Skeletal muscle satellite cell (primary cell): ENCODE results near the gene IQCN.

Source experiments
- H3K27me3 ChIP-seq: 2 replicates; pipeline ENCODE4 v1.7.0; 2013; ENCODE audit warnings: low read length; ENCODE audit not compliant: control insufficient read depth, insufficient read depth
- H3K36me3 ChIP-seq: 2 replicates; pipeline ENCODE4 v1.7.0; 2013; ENCODE audit warnings: mild to moderate bottlenecking, control low read depth, low read length; ENCODE audit not compliant: insufficient read depth
- H3K4me1 ChIP-seq: 2 replicates; pipeline ENCODE4 v1.7.0; 2013; ENCODE audit warnings: low read length; ENCODE audit not compliant: control insufficient read depth, insufficient read depth
- H3K4me2 ChIP-seq: 2 replicates; pipeline ENCODE4 v1.7.0; 2013; ENCODE audit warnings: mild to moderate bottlenecking, low read length
- H3K4me3 ChIP-seq: 2 replicates; pipeline ENCODE4 v1.7.0; 2013; ENCODE audit warnings: low read length
- H3K9ac ChIP-seq: 2 replicates; pipeline ENCODE4 v1.7.0; 2013; ENCODE audit warnings: mild to moderate bottlenecking, low read depth, low read length, moderate library complexity
- H3K9me3 ChIP-seq: replicated peaks from 2 replicates; pipeline ENCODE4 v1.7.0; 2013; ENCODE audit warnings: mild to moderate bottlenecking, control low read depth, low read length

IQCN gene

GRCh38 chr19:18257503-18258470, 16.5 kb downstream of the IQCN start:
- Histone ChIP-seq H3K27me3 (peaks cover 57% of the 10 kb centered on the region), H3K36me3 (no peaks in the 10 kb centered on the region), H3K4me3 (no peak overlapping the region), H3K4me2 (no peak overlapping the region), H3K9me3 (no peaks in the 10 kb centered on the region), H3K4me1 (no peaks in the 10 kb centered on the region), H3K9ac (no peak overlapping the region)

GRCh38 chr19:18254546-18255503, 19.4 kb downstream of the IQCN start:
- no peaks in the 10 kb centered on the region for H3K36me3 ChIP-seq
- H3K9ac ChIP-seq = no peak overlapping the region
- H3K4me1 ChIP-seq = no peaks in the 10 kb centered on the region
- peaks cover 60% of the 10 kb centered on the region for H3K27me3 ChIP-seq
- H3K4me2 ChIP-seq = no peak overlapping the region
- H3K4me3 ChIP-seq = no peak overlapping the region
- no peaks in the 10 kb centered on the region for H3K9me3 ChIP-seq

- Histone ChIP-seq H3K4me2 (no peak overlapping the region), H3K9ac (no peak overlapping the region), H3K36me3 (no peaks in the 10 kb centered on the region), H3K9me3 (no peaks in the 10 kb centered on the region), H3K4me3 (no peak overlapping the region), H3K4me1 (no peaks in the 10 kb centered on the region), H3K27me3 (peaks cover 54% of the 10 kb centered on the region)
These were observed 20.5 kb downstream of the IQCN start for GRCh38 chr19:18253716-18254115.

GRCh38 chr19:18253130-18253529, 21.1 kb downstream of the IQCN start:
- no peak overlapping the region for H3K4me3 ChIP-seq
- H3K4me1 ChIP-seq = no peaks in the 10 kb centered on the region
- H3K9me3 ChIP-seq = no peaks in the 10 kb centered on the region
- no peaks in the 10 kb centered on the region for H3K36me3 ChIP-seq
- H3K4me2 ChIP-seq = no peak overlapping the region
- H3K27me3 ChIP-seq = peaks cover 48% of the 10 kb centered on the region
- no peak overlapping the region for H3K9ac ChIP-seq

- H3K27me3 ChIP-seq = peaks cover 41% of the 10 kb centered on the region
- no peaks in the 10 kb centered on the region for H3K4me1 ChIP-seq
- H3K36me3 ChIP-seq = no peaks in the 10 kb centered on the region
- H3K9ac ChIP-seq = no peak overlapping the region
- H3K4me3 ChIP-seq = no peak overlapping the region
- no peaks in the 10 kb centered on the region for H3K9me3 ChIP-seq
- H3K4me2 ChIP-seq = no peak overlapping the region
These were observed 21.9 kb downstream of the IQCN start for GRCh38 chr19:18252370-18252717.

GRCh38 chr19:18251587-18252369, 22.5 kb downstream of the IQCN start:
- Histone ChIP-seq H3K9ac (no peak overlapping the region), H3K27me3 (peaks cover 36% of the 10 kb centered on the region), H3K4me3 (no peak overlapping the region), H3K36me3 (no peaks in the 10 kb centered on the region), H3K4me1 (no peaks in the 10 kb centered on the region), H3K4me2 (no peak overlapping the region), H3K9me3 (no peaks in the 10 kb centered on the region)

- H3K9me3 ChIP-seq = no peaks in the 10 kb centered on the region
- no peak overlapping the region for H3K4me2 ChIP-seq
- peaks cover 23% of the 10 kb centered on the region for H3K27me3 ChIP-seq
- H3K4me1 ChIP-seq = no peaks in the 10 kb centered on the region
- H3K9ac ChIP-seq = no peak overlapping the region
- no peaks in the 10 kb centered on the region for H3K36me3 ChIP-seq
- no peak overlapping the region for H3K4me3 ChIP-seq
These were observed 24.4 kb downstream of the IQCN start for GRCh38 chr19:18249834-18250233.

GRCh38 chr19:18245297-18245696, 29.0 kb downstream of the IQCN start:
- H3K4me3 ChIP-seq = no peak overlapping the region
- H3K4me2 ChIP-seq = no peak overlapping the region

GRCh38 chr19:18239303-18239702, 34.9 kb downstream of the IQCN start:
- Histone ChIP-seq H3K4me1 (no peaks in the 10 kb centered on the region), H3K9ac (no peak overlapping the region), H3K4me2 (no peak overlapping the region), H3K27me3 (peaks cover 27% of the 10 kb centered on the region), H3K9me3 (no peaks in the 10 kb centered on the region), H3K36me3 (no peaks in the 10 kb centered on the region), H3K4me3 (no peak overlapping the region)

More at GRCh38 chr19:18245297-18245696, 29.0 kb downstream of the IQCN start:
- peaks cover 5% of the 10 kb centered on the region for H3K27me3 ChIP-seq
- H3K4me1 ChIP-seq = no peaks in the 10 kb centered on the region
- no peaks in the 10 kb centered on the region for H3K9me3 ChIP-seq
- H3K9ac ChIP-seq = no peak overlapping the region
- no peaks in the 10 kb centered on the region for H3K36me3 ChIP-seq

GRCh38 chr19:18234194-18234593, 40.1 kb downstream of the IQCN start:
- Histone ChIP-seq H3K4me3 (no peak overlapping the region), H3K9ac (no peak overlapping the region), H3K9me3 (no peaks in the 10 kb centered on the region), H3K27me3 (peaks cover 45% of the 10 kb centered on the region), H3K4me1 (no peaks in the 10 kb centered on the region), H3K36me3 (no peaks in the 10 kb centered on the region), H3K4me2 (no peak overlapping the region)
